ENCODE measurements around the gene TESK1. TPM values are rescaled to one million over a fixed set of nuclear protein-coding genes. Genes with fewer than 3 reads are reported as not detected.

The TESK1 gene
- total RNA-seq, 1 experiment from 2014 or later: 20.4 TPM

DNA sequence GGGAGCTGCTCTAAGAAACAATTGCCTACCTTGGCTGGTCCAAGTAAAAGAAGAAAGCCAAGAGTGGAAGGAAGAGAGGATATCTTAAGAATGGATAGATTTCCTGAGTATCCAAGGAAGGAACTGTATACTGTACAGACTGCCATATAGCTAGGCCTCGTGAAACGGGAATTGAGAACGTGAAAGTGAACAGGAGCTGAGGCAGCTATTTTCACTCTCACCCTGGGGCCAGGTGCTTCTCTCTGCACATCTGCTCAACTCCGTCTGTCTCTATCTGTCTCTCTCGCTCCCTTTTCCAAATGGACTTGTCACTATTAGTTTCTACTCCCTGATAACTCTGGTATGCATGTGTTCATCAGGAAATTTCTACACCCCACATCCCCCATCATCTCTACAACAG, 35.9 kb upstream of the TESK1 start (continued):
- no peak for TF ChIP-seq ZNF232 (CRISPR knock-in tag; IDR thresholded peaks at IDR 0.05)
- TF ChIP-seq, protein P1, sequence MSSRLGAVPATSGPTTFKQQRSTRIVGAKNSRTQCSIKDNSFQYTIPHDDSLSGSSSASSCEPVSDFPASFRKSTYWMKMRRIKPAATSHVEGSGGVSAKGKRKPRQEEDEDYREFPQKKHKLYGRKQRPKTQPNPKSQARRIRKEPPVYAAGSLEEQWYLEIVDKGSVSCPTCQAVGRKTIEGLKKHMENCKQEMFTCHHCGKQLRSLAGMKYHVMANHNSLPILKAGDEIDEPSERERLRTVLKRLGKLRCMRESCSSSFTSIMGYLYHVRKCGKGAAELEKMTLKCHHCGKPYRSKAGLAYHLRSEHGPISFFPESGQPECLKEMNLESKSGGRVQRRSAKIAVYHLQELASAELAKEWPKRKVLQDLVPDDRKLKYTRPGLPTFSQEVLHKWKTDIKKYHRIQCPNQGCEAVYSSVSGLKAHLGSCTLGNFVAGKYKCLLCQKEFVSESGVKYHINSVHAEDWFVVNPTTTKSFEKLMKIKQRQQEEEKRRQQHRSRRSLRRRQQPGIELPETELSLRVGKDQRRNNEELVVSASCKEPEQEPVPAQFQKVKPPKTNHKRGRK (CRISPR knock-in tag; IDR thresholded peaks at IDR 0.05; ENCODE audit: borderline replicate concordance): no peak
- TF ChIP-seq, protein P2, sequence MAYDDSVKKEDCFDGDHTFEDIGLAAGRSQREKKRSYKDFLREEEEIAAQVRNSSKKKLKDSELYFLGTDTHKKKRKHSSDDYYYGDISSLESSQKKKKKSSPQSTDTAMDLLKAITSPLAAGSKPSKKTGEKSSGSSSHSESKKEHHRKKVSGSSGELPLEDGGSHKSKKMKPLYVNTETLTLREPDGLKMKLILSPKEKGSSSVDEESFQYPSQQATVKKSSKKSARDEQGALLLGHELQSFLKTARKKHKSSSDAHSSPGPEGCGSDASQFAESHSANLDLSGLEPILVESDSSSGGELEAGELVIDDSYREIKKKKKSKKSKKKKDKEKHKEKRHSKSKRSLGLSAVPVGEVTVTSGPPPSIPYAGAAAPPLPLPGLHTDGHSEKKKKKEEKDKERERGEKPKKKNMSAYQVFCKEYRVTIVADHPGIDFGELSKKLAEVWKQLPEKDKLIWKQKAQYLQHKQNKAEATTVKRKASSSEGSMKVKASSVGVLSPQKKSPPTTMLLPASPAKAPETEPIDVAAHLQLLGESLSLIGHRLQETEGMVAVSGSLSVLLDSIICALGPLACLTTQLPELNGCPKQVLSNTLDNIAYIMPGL (CRISPR knock-in tag; IDR thresholded peaks at IDR 0.05): no peak

DNA sequence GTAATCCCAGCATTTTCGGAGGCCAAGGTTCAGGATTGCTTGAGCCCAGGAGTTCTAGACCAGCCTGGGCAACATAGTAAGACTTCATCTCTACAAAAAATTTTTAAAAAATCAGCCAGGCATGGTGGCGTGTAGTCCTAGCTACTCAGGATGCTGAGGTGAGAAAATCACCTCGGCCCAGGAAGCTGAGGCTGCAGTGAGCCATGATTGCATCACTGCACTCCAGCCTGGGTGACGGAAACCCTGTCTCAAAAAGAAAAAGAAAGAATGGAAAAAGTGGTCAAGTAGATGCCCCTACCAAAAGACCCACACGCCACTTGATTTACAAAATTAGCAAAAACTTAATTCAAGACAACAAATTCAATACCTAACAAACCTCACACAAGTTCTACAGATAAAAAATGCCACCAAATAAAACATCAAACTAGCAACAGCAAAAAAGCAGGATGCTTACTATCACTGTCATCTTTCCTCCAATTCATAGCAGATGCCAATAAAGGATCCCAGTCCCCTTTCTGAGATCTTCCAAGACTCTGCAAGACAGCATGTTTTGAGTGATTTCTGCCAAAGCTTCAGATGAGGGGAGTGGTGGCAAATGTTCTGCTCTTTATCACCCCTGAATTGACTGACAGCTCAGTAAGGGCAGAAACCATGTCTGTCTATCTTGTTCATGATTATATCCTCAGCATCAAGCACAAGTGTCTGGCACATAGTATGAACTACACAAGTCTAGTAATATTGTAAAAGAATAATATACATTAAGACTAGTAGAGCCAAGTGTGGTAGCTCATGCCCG, 34.2 kb upstream of the TESK1 start:
- Mint-ChIP-seq H3K27ac (no peak overlapping the region), H3K36me3 (no peaks in the 10 kb centered on the region), H3K4me1 (no peaks in the 10 kb centered on the region), H3K9me3 (no peaks in the 10 kb centered on the region), H3K27me3 (ENCODE audit: low read depth) (no peaks in the 10 kb centered on the region; the same call in 1 of the 2 replicates), H3K4me3 (no peak overlapping the region)
- DNase-seq (ENCODE audit: low spot score) (no peak), ATAC-seq (no peak)
- TF ChIP-seq CREM (CRISPR knock-in tag; IDR thresholded peaks at IDR 0.05): no peak
- ChIA-PET POLR2A (interaction anchor here (0.5 to 0.6 kb wide), 2 partner anchors 274 to 535 kb away, joined by 3 to 8 read pairs; no protein-coding TSS in a partner anchor), CTCF (interaction anchor here (0.6 to 0.7 kb wide), 3 partner anchors 78 to 817 kb away, joined by 3 to 6 read pairs (median 3); no protein-coding TSS in a partner anchor)

DNA sequence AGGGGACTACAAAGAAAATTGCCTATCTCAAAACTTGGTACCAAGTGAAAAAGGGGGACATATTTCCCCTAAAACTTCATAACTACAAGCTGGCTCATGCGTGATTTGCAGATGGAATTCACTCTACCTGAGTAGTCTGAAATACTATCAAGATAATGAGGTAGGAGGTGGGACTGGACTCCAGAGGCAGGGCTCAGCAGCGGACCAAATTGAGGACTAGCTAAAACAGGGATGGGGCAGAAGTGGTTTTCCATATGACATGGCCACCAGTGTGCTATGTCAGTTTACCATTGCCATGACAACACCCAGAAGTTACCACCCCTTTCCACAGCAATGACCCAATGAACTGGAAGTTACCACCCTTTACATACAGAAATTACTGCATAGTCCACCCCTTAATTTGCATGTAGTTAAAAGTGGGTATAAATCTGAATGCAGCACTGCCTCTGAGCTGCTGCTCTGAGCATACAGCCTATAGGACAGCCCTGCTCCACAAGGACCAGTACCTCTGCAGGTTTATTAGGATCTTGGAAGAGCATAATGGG, 30.4 kb upstream of the TESK1 start:
- no peak overlapping the region for H3K27ac Mint-ChIP-seq
- no peak for ATAC-seq
- no peak overlapping the region for H3K4me3 Mint-ChIP-seq
- CTCF ChIA-PET: interaction anchor here (2.0 kb wide), 2 partner anchors 29 to 122 kb away, joined by 4 to 6 read pairs; no protein-coding TSS in a partner anchor
- no peak for DNase-seq (ENCODE audit: low spot score)
- H3K36me3 Mint-ChIP-seq: peaks cover 4% of the 10 kb centered on the region
- TF ChIP-seq, protein P3, sequence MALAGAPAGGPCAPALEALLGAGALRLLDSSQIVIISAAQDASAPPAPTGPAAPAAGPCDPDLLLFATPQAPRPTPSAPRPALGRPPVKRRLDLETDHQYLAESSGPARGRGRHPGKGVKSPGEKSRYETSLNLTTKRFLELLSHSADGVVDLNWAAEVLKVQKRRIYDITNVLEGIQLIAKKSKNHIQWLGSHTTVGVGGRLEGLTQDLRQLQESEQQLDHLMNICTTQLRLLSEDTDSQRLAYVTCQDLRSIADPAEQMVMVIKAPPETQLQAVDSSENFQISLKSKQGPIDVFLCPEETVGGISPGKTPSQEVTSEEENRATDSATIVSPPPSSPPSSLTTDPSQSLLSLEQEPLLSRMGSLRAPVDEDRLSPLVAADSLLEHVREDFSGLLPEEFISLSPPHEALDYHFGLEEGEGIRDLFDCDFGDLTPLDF (CRISPR knock-in tag; IDR thresholded peaks at IDR 0.05): no peak
- TF ChIP-seq ZNF263 (CRISPR knock-in tag; IDR thresholded peaks at IDR 0.05; ENCODE audit: low read depth) (no peak), SMAD4 (CRISPR knock-in tag; IDR thresholded peaks at IDR 0.05) (no peak), TEAD4 (CRISPR knock-in tag; IDR thresholded peaks at IDR 0.05) (no peak), NFATC4 (CRISPR knock-in tag; IDR thresholded peaks at IDR 0.05) (no peak), JAZF1 (CRISPR knock-in tag; IDR thresholded peaks at IDR 0.05) (no peak), NR3C1 (CRISPR knock-in tag; conservative IDR thresholded peaks at IDR 0.05; ENCODE audit: low read depth) (no peak), ZBTB21 (CRISPR knock-in tag; IDR thresholded peaks at IDR 0.05; ENCODE audit: borderline replicate concordance) (no peak), FOXK1 (CRISPR knock-in tag; IDR thresholded peaks at IDR 0.05) (no peak), OVOL2 (CRISPR knock-in tag; IDR thresholded peaks at IDR 0.05; ENCODE audit: borderline replicate concordance) (no peak), ESRRA (CRISPR knock-in tag; IDR thresholded peaks at IDR 0.05; ENCODE audit: borderline replicate concordance) (no peak), SP1 (CRISPR knock-in tag; conservative IDR thresholded peaks at IDR 0.05) (no peak), TP53 (CRISPR knock-in tag; IDR thresholded peaks at IDR 0.05) (no peak), RELA (CRISPR knock-in tag; IDR thresholded peaks at IDR 0.05; ENCODE audit: borderline replicate concordance) (no peak)
- TF ChIP-seq, protein P4, sequence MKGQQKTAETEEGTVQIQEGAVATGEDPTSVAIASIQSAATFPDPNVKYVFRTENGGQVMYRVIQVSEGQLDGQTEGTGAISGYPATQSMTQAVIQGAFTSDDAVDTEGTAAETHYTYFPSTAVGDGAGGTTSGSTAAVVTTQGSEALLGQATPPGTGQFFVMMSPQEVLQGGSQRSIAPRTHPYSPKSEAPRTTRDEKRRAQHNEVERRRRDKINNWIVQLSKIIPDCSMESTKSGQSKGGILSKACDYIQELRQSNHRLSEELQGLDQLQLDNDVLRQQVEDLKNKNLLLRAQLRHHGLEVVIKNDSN (CRISPR knock-in tag; IDR thresholded peaks at IDR 0.05): no peak
- TF ChIP-seq, protein P2 (CRISPR knock-in tag; IDR thresholded peaks at IDR 0.05): no peak
- TF ChIP-seq, protein P5, sequence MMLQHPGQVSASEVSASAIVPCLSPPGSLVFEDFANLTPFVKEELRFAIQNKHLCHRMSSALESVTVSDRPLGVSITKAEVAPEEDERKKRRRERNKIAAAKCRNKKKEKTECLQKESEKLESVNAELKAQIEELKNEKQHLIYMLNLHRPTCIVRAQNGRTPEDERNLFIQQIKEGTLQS (CRISPR knock-in tag; conservative IDR thresholded peaks at IDR 0.05): no peak
- TF ChIP-seq, protein P6, sequence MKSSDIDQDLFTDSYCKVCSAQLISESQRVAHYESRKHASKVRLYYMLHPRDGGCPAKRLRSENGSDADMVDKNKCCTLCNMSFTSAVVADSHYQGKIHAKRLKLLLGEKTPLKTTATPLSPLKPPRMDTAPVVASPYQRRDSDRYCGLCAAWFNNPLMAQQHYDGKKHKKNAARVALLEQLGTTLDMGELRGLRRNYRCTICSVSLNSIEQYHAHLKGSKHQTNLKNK (CRISPR knock-in tag; IDR thresholded peaks at IDR 0.05): no peak
- TF ChIP-seq, protein P7, sequence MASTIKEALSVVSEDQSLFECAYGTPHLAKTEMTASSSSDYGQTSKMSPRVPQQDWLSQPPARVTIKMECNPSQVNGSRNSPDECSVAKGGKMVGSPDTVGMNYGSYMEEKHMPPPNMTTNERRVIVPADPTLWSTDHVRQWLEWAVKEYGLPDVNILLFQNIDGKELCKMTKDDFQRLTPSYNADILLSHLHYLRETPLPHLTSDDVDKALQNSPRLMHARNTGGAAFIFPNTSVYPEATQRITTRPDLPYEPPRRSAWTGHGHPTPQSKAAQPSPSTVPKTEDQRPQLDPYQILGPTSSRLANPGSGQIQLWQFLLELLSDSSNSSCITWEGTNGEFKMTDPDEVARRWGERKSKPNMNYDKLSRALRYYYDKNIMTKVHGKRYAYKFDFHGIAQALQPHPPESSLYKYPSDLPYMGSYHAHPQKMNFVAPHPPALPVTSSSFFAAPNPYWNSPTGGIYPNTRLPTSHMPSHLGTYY (CRISPR knock-in tag; IDR thresholded peaks at IDR 0.05): no peak
- H3K27me3 Mint-ChIP-seq (ENCODE audit: low read depth): no peaks in the 10 kb centered on the region; the same call in 1 of the 2 replicates
- peaks cover 2% of the 10 kb centered on the region for H3K4me1 Mint-ChIP-seq
- POLR2A ChIA-PET: no interaction called here
- H3K9me3 Mint-ChIP-seq: peaks cover 7% of the 10 kb centered on the region
